ENCODE measurements around the gene SMIM13.

DNA sequence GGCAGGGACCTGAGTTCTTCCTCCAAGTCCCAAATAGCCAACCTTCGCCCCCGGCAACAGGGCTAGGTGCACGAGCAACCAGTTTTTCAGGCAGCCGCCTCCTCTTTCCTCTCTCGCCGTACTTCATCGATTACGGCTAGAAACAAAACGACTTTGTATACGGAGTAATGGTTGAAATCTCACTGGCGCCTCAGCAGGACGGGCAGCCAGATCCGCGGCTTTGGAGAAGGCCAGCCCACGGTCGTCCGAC is 333 bp upstream of the SMIM13 start:
- no peak for TF ChIP-seq CTCF (IDR thresholded peaks at IDR 0.05; ENCODE audit: low read depth, low read length, poor library complexity, severe bottlenecking)
- no peak for TF ChIP-seq EZH2phosphoT487 (IDR thresholded peaks at IDR 0.05; ENCODE audit: borderline replicate concordance, low read length)

All from DOHH2 (cell line).